CD4-positive, alpha-beta memory T cell (primary cell): ENCODE results near the gene MOSPD3. TPM values are rescaled to one million over a fixed set of nuclear protein-coding genes. Genes with fewer than 3 reads are reported as not detected.
"Not testable (repeated sequence)": the region's sequence is repeated elsewhere in the genome, so short reads cannot be mapped to it uniquely, and the experiment has no call there.

Experiments
- CTCF ChIA-PET: fragments of 350-600 bp; sonication (Branson Sonifier 250); formaldehyde crosslinking; loops from one replicate; lab custom pipeline; 2021; ENCODE audit warnings: inconsistent platforms; ENCODE audit not compliant: partially characterized antibody; lab: Charles Lee
- POLR2A ChIA-PET: fragments of 350-600 bp; sonication (Branson Sonifier 250); formaldehyde crosslinking; loops from one replicate; lab custom pipeline; 2021; ENCODE audit not compliant: partially characterized antibody; lab: Charles Lee
- DNase-seq, 5 donors: peaks; one replicate each; pipeline versions ENCODE4 v3.0.0 to v3.0.0-alpha.2; 2020 to 2022; ENCODE audit warnings: mixed read lengths in 1 of 5
- H3K27ac ChIP-seq: one replicate; pipeline ENCODE4 v1.7.0; 2013; ENCODE audit warnings: low read depth, low read length
- H3K27me3 ChIP-seq: 2 replicates; pipeline ENCODE4 v1.7.0; 2013; ENCODE audit warnings: mild to moderate bottlenecking, low read length, moderate library complexity; ENCODE audit not compliant: insufficient read depth
- H3K36me3 ChIP-seq: 2 replicates; pipeline ENCODE4 v1.7.0; 2013; ENCODE audit warnings: mild to moderate bottlenecking, low read length, moderate library complexity; ENCODE audit not compliant: insufficient read depth
- H3K4me1 ChIP-seq: 2 replicates; pipeline ENCODE4 v1.7.0; 2013; ENCODE audit warnings: mild to moderate bottlenecking, low read length, moderate library complexity; ENCODE audit not compliant: insufficient read depth
- H3K4me3 ChIP-seq, 2 donors: one replicate each; pipeline ENCODE4 v1.7.0; 2013; ENCODE audit warnings: low read length in 2 of 2, mild to moderate bottlenecking in 1 of 2
- H3K9me3 ChIP-seq, 2 donors: one replicate each; pipeline ENCODE4 v1.7.0; 2013; ENCODE audit warnings: low read length in 2 of 2, control low read depth in 1 of 2; ENCODE audit not compliant: control insufficient read depth in 1 of 2
- H3K27ac Mint-ChIP-seq, 7 donors: one replicate each; pipeline ENCODE4 v1.8.0; 2020 to 2021; ENCODE audit warnings: mixed read lengths in 7 of 7, mild to moderate bottlenecking in 6 of 7, inconsistent platforms in 3 of 7, moderate library complexity in 3 of 7
- H3K27me3 Mint-ChIP-seq, 2 donors: one replicate each; pipeline ENCODE4 v1.8.0; 2020 to 2021; ENCODE audit warnings: mixed read lengths in 2 of 2
- H3K36me3 Mint-ChIP-seq, 2 donors: one replicate each; pipeline ENCODE4 v1.8.0; 2020 to 2021; ENCODE audit warnings: mixed read lengths in 2 of 2, inconsistent platforms in 1 of 2, mild to moderate bottlenecking in 1 of 2
- H3K4me1 Mint-ChIP-seq, 4 donors: one replicate each; pipeline ENCODE4 v1.8.0; 2020 to 2021; ENCODE audit warnings: mixed read lengths in 4 of 4, mild to moderate bottlenecking in 1 of 4
- H3K4me3 Mint-ChIP-seq, 8 donors: one replicate each; pipeline ENCODE4 v1.8.0; 2020 to 2021; ENCODE audit warnings: mixed read lengths in 8 of 8, mild to moderate bottlenecking in 7 of 8, moderate library complexity in 6 of 8, inconsistent platforms in 3 of 8
- H3K9me3 Mint-ChIP-seq, 8 donors: one replicate each; pipeline ENCODE4 v1.8.0; 2020 to 2021; ENCODE audit warnings: mixed read lengths in 8 of 8, mild to moderate bottlenecking in 5 of 8, inconsistent platforms in 3 of 8, moderate library complexity in 1 of 8
- intact Hi-C: fragments of 100-400 bp; cut with micrococcal nuclease; formaldehyde crosslinking; loops from one replicate; pipeline ENCODE4 v1.15.1; 2023
- polyA plus RNA-seq, 2 donors: library from polyadenylated mRNA; unstranded; fragments of 300-500 nt; fragmentation: Illumina TruSeq; gene quantifications; one replicate each; pipeline ENCODE4 v1.2.3, GENCODE V29; 2021
- total RNA-seq, 2 experiments: library from RNA; stranded (reverse); gene quantifications; one replicate each; pipeline ENCODE4 v1.2.3, GENCODE V29; 2021

Gene MOSPD3, protein sequence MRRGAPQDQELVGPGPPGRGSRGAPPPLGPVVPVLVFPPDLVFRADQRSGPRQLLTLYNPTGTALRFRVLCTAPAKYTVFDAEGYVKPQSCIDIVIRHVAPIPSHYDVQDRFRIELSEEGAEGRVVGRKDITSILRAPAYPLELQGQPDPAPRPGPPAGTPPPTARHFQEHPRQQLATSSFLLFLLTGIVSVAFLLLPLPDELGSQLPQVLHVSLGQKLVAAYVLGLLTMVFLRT
- total RNA-seq (10 to 100 TPM; 13.4 to 15.6 TPM), polyA plus RNA-seq (10 to 100 TPM; 24.6 to 32.1 TPM)

DNA sequence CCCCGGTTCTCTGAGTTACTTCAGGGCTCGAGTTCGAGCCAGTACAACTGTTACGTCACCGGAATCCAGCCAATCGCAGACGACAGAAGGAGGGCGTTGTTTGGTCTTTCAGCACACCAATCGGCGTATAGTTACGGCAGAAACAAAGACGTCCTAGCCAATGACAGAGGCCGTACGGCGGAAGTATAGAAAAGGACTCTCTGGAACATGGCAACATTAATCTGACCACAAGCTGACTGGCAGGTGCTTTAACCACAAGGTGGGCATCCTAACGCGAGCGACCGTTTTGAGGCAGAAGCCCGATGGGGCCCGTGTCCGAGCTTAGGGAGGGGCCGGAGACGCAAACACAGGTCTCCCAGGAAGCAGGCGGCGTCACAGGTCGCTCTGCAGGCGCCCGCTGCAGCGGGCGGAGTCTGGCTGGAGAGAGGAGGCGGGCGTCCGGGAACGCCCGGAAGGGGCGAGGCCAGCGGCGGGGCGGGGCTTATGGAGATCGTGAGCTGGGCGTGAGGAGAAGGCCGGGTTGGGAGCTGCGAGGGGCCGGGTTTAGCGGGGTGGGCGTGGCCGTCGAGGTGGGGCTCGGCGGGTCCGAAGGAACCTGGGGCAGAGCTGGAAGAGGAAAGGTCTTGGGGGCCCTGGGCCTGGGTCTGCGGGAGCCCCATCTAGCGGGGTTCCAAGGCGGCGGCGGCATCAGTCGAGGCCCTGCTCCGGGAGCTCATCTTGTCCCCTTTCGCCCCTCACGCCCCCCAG lies at the start of gene MOSPD3:
MOSPD3 (plus strand) TSS at position 558 of the 747 bp plus-strand sequence. CDS start 252 bp downstream, outside the sequence.
- Histone ChIP-seq H3K36me3 (no peaks in the 10 kb centered on the region), H3K9me3 (no peaks in the 10 kb centered on the region), H3K27ac (peak within 1 kb of the TSS; percentile 85), H3K27me3 (no peaks in the 10 kb centered on the region), H3K4me1 (peaks cover 18% of the 10 kb centered on the region), H3K4me3 (peak within 1 kb of the TSS; percentile 74 to 96)
- peak; percentile 98 to 99 (median 98) for DNase-seq
- peaks cover 0 to 11% of the 10 kb centered on the region in 2 donors for H3K36me3 Mint-ChIP-seq
- POLR2A ChIA-PET, result interaction anchor here (0.6 to 5.2 kb wide), 36 partner anchors 9 to 485 kb away, joined by 3 to 103 read pairs (median 4); partner anchors contain the start of genes AGFG2, FBXO24, GIGYF1 and GNB2
- peak within 1 kb of the TSS; percentile 96 to 100 (median 100) for H3K27ac Mint-ChIP-seq
- CTCF ChIA-PET, result interaction anchor here (0.7 to 5.1 kb wide), 15 partner anchors 8 to 481 kb away, joined by 3 to 52 read pairs (median 4); partner anchors contain the start of genes FBXO24, LRCH4 and POP7
- no peaks in the 10 kb centered on the region for H3K27me3 Mint-ChIP-seq
- H3K4me1 Mint-ChIP-seq, result peaks cover 14 to 32% (median 24%) of the 10 kb centered on the region in 4 donors
- intact Hi-C loops, result loop anchor here (1.0 kb wide), 6 partner anchors 8 to 240 kb away; partner anchors contain the start of genes FBXO24, GNB2, LRCH4 and SLC12A9
- peak within 1 kb of the TSS; percentile 96 to 100 (median 98) for H3K4me3 Mint-ChIP-seq
- peaks cover 0 to 2% (median 0%) of the 10 kb centered on the region in 8 donors for H3K9me3 Mint-ChIP-seq

DNA sequence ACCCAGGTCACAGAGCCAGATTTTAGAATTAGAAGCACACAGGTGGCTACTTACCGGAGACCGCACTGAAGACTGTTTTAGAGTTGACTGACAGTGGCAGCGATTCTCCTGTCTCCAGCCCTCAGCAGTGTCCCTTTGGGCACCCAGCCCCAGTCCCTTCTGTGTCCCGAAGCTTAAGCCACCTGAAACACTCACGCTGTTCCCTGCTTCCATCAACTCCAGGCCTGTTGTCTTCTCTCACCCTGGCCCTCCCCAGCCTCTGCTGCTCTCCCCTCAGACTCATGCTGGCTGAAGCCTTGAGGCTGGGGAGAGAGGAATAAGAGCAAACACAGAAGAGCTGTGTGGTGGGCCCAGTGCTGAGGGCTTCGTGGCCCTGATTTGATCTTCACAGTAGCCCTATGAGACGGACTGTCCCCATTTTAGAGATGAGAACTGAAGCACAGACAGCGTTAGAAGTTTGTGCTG lies 49.2 kb upstream of the MOSPD3 start:
- no peak overlapping the region for H3K4me3 Mint-ChIP-seq
- H3K9me3 Mint-ChIP-seq, result no peaks in the 10 kb centered on the region
- POLR2A ChIA-PET, result interaction anchor here (0.8 to 12.1 kb wide), 8 partner anchors 14 to 134 kb away, joined by 3 to 307 read pairs (median 4); partner anchors contain the start of genes FBXO24, GNB2, LRCH4 and MEPCE
- H3K36me3 Mint-ChIP-seq, result peaks cover 8 to 36% of the 10 kb centered on the region in 2 donors
- H3K27me3 ChIP-seq, result no peaks in the 10 kb centered on the region
- DNase-seq, result no peak
- H3K27ac Mint-ChIP-seq, result peak overlapping the region in 1 of 7 donors; percentile 79
- H3K9me3 ChIP-seq, result no peaks in the 10 kb centered on the region
- peaks cover 27% of the 10 kb centered on the region for H3K36me3 ChIP-seq
- peaks cover 12 to 36% (median 23%) of the 10 kb centered on the region in 4 donors for H3K4me1 Mint-ChIP-seq
- intact Hi-C loops, result no loop called here
- H3K27ac ChIP-seq, result no peak overlapping the region
- CTCF ChIA-PET, result interaction anchor here (0.7 to 13.2 kb wide), 19 partner anchors 9 to 161 kb away, joined by 3 to 266 read pairs (median 9); partner anchors contain the start of genes AGFG2, FBXO24, GIGYF1 and LRCH4
- H3K27me3 Mint-ChIP-seq, result no peaks in the 10 kb centered on the region
- H3K4me3 ChIP-seq, result no peak overlapping the region
- peaks cover 25% of the 10 kb centered on the region for H3K4me1 ChIP-seq

DNA sequence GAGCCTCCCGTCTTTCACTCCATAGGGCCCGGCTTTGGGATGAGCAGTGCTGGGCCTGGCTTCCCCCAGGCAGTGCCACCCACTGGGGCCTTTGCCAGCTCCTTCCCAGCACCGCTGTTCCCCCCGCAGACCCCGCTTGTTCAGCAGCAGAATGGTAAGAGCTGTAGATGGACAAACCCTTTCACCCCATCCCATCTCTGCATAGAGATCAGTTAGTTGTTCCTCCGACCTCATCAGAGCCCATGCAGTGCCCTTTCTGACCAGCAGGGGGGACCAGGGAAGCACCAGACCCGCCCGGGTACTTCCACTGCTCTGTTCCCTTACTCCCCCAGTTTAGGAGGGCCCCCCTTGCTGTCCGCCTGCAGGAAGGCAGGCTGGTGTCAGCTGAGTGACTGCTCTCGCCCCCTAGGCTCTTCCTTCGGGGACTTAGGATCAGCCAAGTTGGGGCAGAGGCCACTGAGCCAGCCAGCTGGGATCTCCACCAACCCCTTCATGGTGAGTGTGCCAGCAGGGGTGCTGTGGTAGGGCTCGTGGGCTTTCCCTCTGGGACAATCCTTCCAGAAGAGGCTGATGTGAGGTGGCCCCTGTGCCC lies 48.4 kb upstream of the MOSPD3 start:
- peaks cover 16 to 40% (median 29%) of the 10 kb centered on the region in 4 donors for H3K4me1 Mint-ChIP-seq
- ChIA-PET CTCF (interaction anchor here (0.6 to 13.2 kb wide), 29 partner anchors 10 to 387 kb away, joined by 3 to 266 read pairs (median 5); partner anchors contain the start of genes AGFG2, FBXO24, GIGYF1 and GPC2), POLR2A (interaction anchor here (0.8 to 12.1 kb wide), 14 partner anchors 15 to 135 kb away, joined by 3 to 307 read pairs (median 4); partner anchors contain the start of genes FBXO24, GNB2, LRCH4 and MEPCE)
- H3K27ac ChIP-seq, result peak overlapping the region; percentile 32
- no peak overlapping the region for H3K4me3 Mint-ChIP-seq
- DNase-seq, result peak; percentile 74 to 80 (median 77)
- H3K36me3 Mint-ChIP-seq, result peaks cover 8 to 33% of the 10 kb centered on the region in 2 donors
- peaks cover 29% of the 10 kb centered on the region for H3K4me1 ChIP-seq
- H3K27me3 ChIP-seq, result no peaks in the 10 kb centered on the region
- no peaks in the 10 kb centered on the region for H3K27me3 Mint-ChIP-seq
- intact Hi-C loops, result loop anchor here (1.0 kb wide), 4 partner anchors 24 to 161 kb away; no protein-coding TSS in a partner anchor
- peaks cover 27% of the 10 kb centered on the region for H3K36me3 ChIP-seq
- no peak overlapping the region for H3K4me3 ChIP-seq
- no peaks in the 10 kb centered on the region for H3K9me3 ChIP-seq
- H3K27ac Mint-ChIP-seq, result peak overlapping the region; percentile 39 to 84 (median 59)
- H3K9me3 Mint-ChIP-seq, result no peaks in the 10 kb centered on the region

DNA sequence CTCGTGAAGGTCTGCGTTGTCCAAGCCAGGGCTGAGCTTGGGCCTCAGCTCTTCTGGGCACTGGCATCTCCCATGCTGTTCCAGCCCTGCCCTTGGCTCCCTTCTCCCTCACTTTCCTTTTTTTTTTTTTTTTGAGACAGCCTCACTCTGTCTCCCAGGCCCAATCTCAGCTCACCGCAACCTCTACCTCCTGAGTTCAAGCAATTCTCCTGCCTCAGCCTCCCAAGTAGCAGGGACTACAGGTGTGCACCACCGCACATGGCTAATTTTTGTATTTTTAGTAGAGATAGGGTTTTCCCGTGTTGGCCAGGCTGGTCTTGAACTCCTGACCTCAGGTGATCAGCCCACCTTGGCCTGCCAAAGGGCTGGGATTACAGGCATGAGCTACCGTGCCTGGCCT lies 47.9 kb upstream of the MOSPD3 start:
- H3K4me3 Mint-ChIP-seq, H3K27me3 Mint-ChIP-seq, H3K9me3 ChIP-seq, DNase-seq, H3K4me3 ChIP-seq, H3K9me3 Mint-ChIP-seq, H3K27me3 ChIP-seq: not testable (repeated sequence)
- CTCF ChIA-PET, result interaction anchor here (0.6 to 13.2 kb wide), 30 partner anchors 10 to 290 kb away, joined by 3 to 266 read pairs (median 5); partner anchors contain the start of genes AGFG2, FBXO24, GIGYF1 and LRCH4
- Histone ChIP-seq H3K27ac (peak overlapping the region; percentile 32), H3K36me3 (peaks cover 27% of the 10 kb centered on the region), H3K4me1 (peaks cover 30% of the 10 kb centered on the region)
- Mint-ChIP-seq H3K27ac (peak overlapping the region in 3 of 7 donors; percentile 35 to 82 (median 56)), H3K4me1 (peaks cover 16 to 40% (median 29%) of the 10 kb centered on the region in 4 donors), H3K36me3 (peaks cover 8 to 28% of the 10 kb centered on the region in 2 donors)
- intact Hi-C loops, result loop anchor here (1.0 kb wide), 4 partner anchors 24 to 161 kb away; no protein-coding TSS in a partner anchor
- POLR2A ChIA-PET, result interaction anchor here (0.6 to 12.1 kb wide), 12 partner anchors 15 to 135 kb away, joined by 3 to 307 read pairs (median 4); partner anchors contain the start of genes FBXO24, LRCH4, MEPCE and MOSPD3

DNA sequence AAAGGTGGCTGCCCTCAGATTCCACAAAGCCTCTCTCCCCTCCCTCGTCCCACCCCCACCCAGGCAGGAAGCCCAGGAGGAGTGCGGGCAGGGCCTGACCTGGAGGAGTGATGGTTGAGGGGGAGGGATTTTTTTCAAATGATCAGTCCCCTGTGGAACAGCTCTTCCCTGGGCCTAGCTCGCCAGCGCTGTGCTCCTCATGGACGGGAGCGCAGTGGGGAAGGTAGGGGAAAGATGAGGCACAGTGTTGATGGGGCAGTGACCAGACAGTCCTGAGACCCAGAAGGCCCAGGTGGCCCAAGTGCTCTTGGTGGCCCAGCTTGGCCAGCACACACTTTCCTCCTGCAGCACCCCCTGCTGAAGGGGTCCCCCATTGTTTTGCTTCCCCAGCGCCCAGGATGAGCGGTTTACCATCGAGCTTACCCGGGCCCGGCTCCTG lies 47.2 kb upstream of the MOSPD3 start:
- Mint-ChIP-seq H3K9me3 (no peaks in the 10 kb centered on the region), H3K36me3 (peaks cover 8 to 23% of the 10 kb centered on the region in 2 donors), H3K4me3 (no peak overlapping the region), H3K27me3 (no peaks in the 10 kb centered on the region), H3K27ac (peak overlapping the region in 2 of 7 donors; percentile 30 to 48), H3K4me1 (peaks cover 15 to 38% (median 26%) of the 10 kb centered on the region in 4 donors)
- no peak overlapping the region for H3K4me3 ChIP-seq
- H3K4me1 ChIP-seq, result peaks cover 30% of the 10 kb centered on the region
- ChIA-PET CTCF (interaction anchor here (0.6 to 13.2 kb wide), 25 partner anchors 11 to 289 kb away, joined by 3 to 266 read pairs (median 5); partner anchors contain the start of genes AGFG2, FBXO24, GIGYF1 and LRCH4), POLR2A (interaction anchor here (0.6 to 12.1 kb wide), 10 partner anchors 21 to 126 kb away, joined by 3 to 307 read pairs (median 4); partner anchors contain the start of genes AGFG2, FBXO24, LRCH4 and MOSPD3)
- intact Hi-C loops, result no loop called here
- DNase-seq, result no peak
- no peaks in the 10 kb centered on the region for H3K9me3 ChIP-seq
- no peak overlapping the region for H3K27ac ChIP-seq
- peaks cover 27% of the 10 kb centered on the region for H3K36me3 ChIP-seq
- no peaks in the 10 kb centered on the region for H3K27me3 ChIP-seq

DNA sequence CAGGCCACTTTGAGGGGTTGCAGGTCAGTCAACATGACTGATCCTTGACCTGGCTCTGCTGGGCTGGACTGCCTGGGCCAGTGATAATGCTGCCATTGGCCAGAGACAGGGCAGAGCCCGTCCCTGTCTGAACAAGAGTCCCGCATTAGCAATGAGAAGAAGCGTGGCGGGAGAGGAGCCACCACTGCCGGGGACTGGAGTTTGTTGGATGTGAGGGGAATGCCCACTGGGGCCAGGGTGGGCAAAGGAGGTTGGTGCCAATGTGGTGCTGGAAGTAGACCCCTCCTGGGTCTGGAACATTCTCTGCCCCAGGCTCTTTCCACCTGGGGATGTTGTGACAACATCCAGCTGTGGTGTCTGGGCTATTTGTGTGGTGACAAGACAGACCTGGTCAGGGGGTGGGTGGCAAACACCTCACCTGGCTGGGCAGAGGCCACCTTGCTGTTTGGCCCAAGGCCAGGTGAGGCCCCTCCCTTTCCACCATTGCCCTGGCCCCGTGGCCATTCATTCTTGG lies 46.3 kb upstream of the MOSPD3 start:
- DNase-seq, result no peak
- Histone ChIP-seq H3K4me1 (peaks cover 39% of the 10 kb centered on the region), H3K36me3 (peaks cover 27% of the 10 kb centered on the region), H3K27ac (no peak overlapping the region), H3K4me3 (no peak overlapping the region), H3K27me3 (no peaks in the 10 kb centered on the region), H3K9me3 (no peaks in the 10 kb centered on the region)
- Mint-ChIP-seq H3K4me3 (no peak overlapping the region), H3K27me3 (no peaks in the 10 kb centered on the region), H3K27ac (peak overlapping the region in 3 of 7 donors; percentile 25 to 83 (median 68)), H3K36me3 (peaks cover 8 to 21% of the 10 kb centered on the region in 2 donors), H3K9me3 (no peaks in the 10 kb centered on the region), H3K4me1 (peaks cover 16 to 46% (median 26%) of the 10 kb centered on the region in 4 donors)
- CTCF ChIA-PET, result interaction anchor here (0.6 to 13.2 kb wide), 12 partner anchors 7 to 158 kb away, joined by 3 to 266 read pairs (median 12); partner anchors contain the start of genes AGFG2, FBXO24, GIGYF1 and LRCH4
- intact Hi-C loops, result no loop called here
- POLR2A ChIA-PET, result interaction anchor here (0.5 to 12.1 kb wide), 5 partner anchors 20 to 768 kb away, joined by 3 to 307 read pairs (median 5); partner anchors contain the start of genes AGFG2, FBXO24 and LRCH4
